Endodermal cell (in vitro differentiated cells): ENCODE results near the gene FBXL19. TPM values are rescaled to one million over a fixed set of nuclear protein-coding genes. Genes with fewer than 3 reads are reported as not detected.
"Not testable (repeated sequence)": the region's sequence is repeated elsewhere in the genome, so short reads cannot be mapped to it uniquely, and the experiment has no call there.

ENCODE experiments used
- DNase-seq: peaks from one replicate; pipeline ENCODE4 v3.0.0-alpha.2; 2017
- H3K27ac ChIP-seq: 2 replicates; pipeline ENCODE4 v1.5.1; 2013; ENCODE audit warnings: mild to moderate bottlenecking, low read depth, low read length, moderate library complexity
- H3K27me3 ChIP-seq: 2 replicates; pipeline ENCODE4 v1.6.1; 2013; ENCODE audit warnings: mild to moderate bottlenecking, low read length, moderate library complexity; ENCODE audit not compliant: insufficient read depth, control insufficient read depth, poor library complexity, severe bottlenecking
- H3K36me3 ChIP-seq: 2 replicates; pipeline ENCODE4 v1.7.0; 2013; ENCODE audit warnings: mild to moderate bottlenecking, low read length, moderate library complexity; ENCODE audit not compliant: control insufficient read depth, insufficient read depth
- H3K4me1 ChIP-seq: one replicate; pipeline ENCODE4 v1.7.0; 2013; ENCODE audit warnings: low read length; ENCODE audit not compliant: control insufficient read depth, insufficient read depth
- H3K4me3 ChIP-seq: 2 replicates; pipeline ENCODE4 v1.5.1; 2013; ENCODE audit warnings: mild to moderate bottlenecking, low read length, moderate library complexity
- H3K9ac ChIP-seq: 2 replicates; pipeline ENCODE4 v1.6.1; 2013; ENCODE audit warnings: mild to moderate bottlenecking, low read length, moderate library complexity; ENCODE audit not compliant: poor library complexity, severe bottlenecking; ENCODE audit errors: extremely low read depth
- H3K9me3 ChIP-seq: 2 replicates; pipeline ENCODE4 v1.6.1; 2013; ENCODE audit warnings: mild to moderate bottlenecking, low read length, moderate library complexity; ENCODE audit not compliant: control insufficient read depth
- H3K27ac Mint-ChIP-seq: 2 replicates; pipeline ENCODE4 v1.8.0; 2020; ENCODE audit warnings: mixed read lengths
- H3K27me3 Mint-ChIP-seq: 2 replicates; pipeline ENCODE4 v1.8.0; 2021; ENCODE audit warnings: mild to moderate bottlenecking, mixed read lengths; ENCODE audit not compliant: insufficient read depth
- H3K36me3 Mint-ChIP-seq: 2 replicates; pipeline ENCODE4 v1.8.0; 2020; ENCODE audit warnings: low read depth, mixed read lengths
- H3K4me1 Mint-ChIP-seq: 2 replicates; pipeline ENCODE4 v1.8.0; 2020; ENCODE audit warnings: mixed read lengths
- H3K4me3 Mint-ChIP-seq: 2 replicates; pipeline ENCODE4 v1.8.0; 2020; ENCODE audit warnings: mild to moderate bottlenecking, moderate library complexity, mixed read lengths
- H3K9me3 Mint-ChIP-seq: 2 replicates; pipeline ENCODE4 v1.8.0; 2020; ENCODE audit warnings: mild to moderate bottlenecking, mixed read lengths
- CTCF ChIP-seq: fragments of 200-600 bp; sonication (generic); conservative IDR thresholded peaks from 2 replicates; pipeline ENCODE4 v1.5.0; 2021; ENCODE audit warnings: antibody characterized with exemption, mild to moderate bottlenecking
- WGBS, 2 experiments: methylation state at CpG; one replicate each; pipeline versions ENCODE4 v1.1.5 to v1.1.7; 2013; ENCODE audit warnings: missing lambda C conversion rate in 2 of 2, mixed read lengths in 1 of 2; ENCODE audit not compliant: insufficient coverage in 1 of 2, insufficient read length in 1 of 2; 5-methylcytosine and 5-hydroxymethylcytosine counted together
- total RNA-seq, 2 donors: library from RNA; stranded (reverse); fragmentation: NEBNext Ultra II Directional in 1 of 2; extraction: Animal tissue kit (Norgen Biotek cat#: 25700) in 1 of 2; gene quantifications; 2 replicates in 1 of 2; 3 replicates in 1 of 2; pipeline ENCODE4 v1.2.1, GENCODE V29; 2021

FBXL19 gene
- total RNA-seq, 2 donors from 2014 or later = 74.0 to 84.3 TPM

GRCh38 chr16:30887927-30888326, 35.4 kb upstream of the FBXL19 start:
- Histone ChIP-seq H3K4me3 (no peak overlapping the region), H3K27ac (no peak overlapping the region), H3K36me3 (peaks cover 69% of the 10 kb centered on the region), H3K4me1 (no peaks in the 10 kb centered on the region), H3K9me3 (no peaks in the 10 kb centered on the region), H3K27me3 (no peaks in the 10 kb centered on the region), H3K9ac (no peak overlapping the region)
- H3K27me3 Mint-ChIP-seq = no peaks in the 10 kb centered on the region
- peak overlapping the region; percentile 48 for H3K27ac Mint-ChIP-seq
- DNase-seq = no peak
- peaks cover 57% of the 10 kb centered on the region for H3K36me3 Mint-ChIP-seq
- TF ChIP-seq CTCF = no peak
- peaks cover 1% of the 10 kb centered on the region for H3K4me1 Mint-ChIP-seq
- WGBS, 2 experiments = 94 to 97% methylated on average over 6 to 9 of the region's 9 CpGs
- H3K4me3 Mint-ChIP-seq = no peak overlapping the region
- no peaks in the 10 kb centered on the region for H3K9me3 Mint-ChIP-seq

- no peak for DNase-seq
- peak overlapping the region; percentile 75 for H3K27ac Mint-ChIP-seq
- H3K9me3 Mint-ChIP-seq = no peaks in the 10 kb centered on the region
- no peak overlapping the region for H3K4me3 Mint-ChIP-seq
- Histone ChIP-seq H3K4me1 (no peaks in the 10 kb centered on the region), H3K4me3 (no peak overlapping the region), H3K9ac (no peak overlapping the region), H3K9me3 (no peaks in the 10 kb centered on the region), H3K27ac (no peak overlapping the region), H3K27me3 (no peaks in the 10 kb centered on the region), H3K36me3 (peaks cover 68% of the 10 kb centered on the region)
- H3K36me3 Mint-ChIP-seq = peaks cover 52% of the 10 kb centered on the region
- H3K27me3 Mint-ChIP-seq = no peaks in the 10 kb centered on the region
- 94 to 97% methylated on average over 6 to 8 of the region's 8 CpGs for WGBS, 2 experiments
- no peaks in the 10 kb centered on the region for H3K4me1 Mint-ChIP-seq
- no peak for TF ChIP-seq CTCF
These were observed 34.4 kb upstream of the FBXL19 start for GRCh38 chr16:30888856-30889499.

GRCh38 chr16:30889721-30890120, 33.7 kb upstream of the FBXL19 start:
- H3K36me3 Mint-ChIP-seq = peaks cover 47% of the 10 kb centered on the region
- Histone ChIP-seq H3K27ac (no peak overlapping the region), H3K4me1 (peaks cover 6% of the 10 kb centered on the region), H3K4me3 (no peak overlapping the region), H3K9ac (no peak overlapping the region), H3K9me3 (no peaks in the 10 kb centered on the region), H3K27me3 (no peaks in the 10 kb centered on the region), H3K36me3 (peaks cover 61% of the 10 kb centered on the region)
- no peaks in the 10 kb centered on the region for H3K27me3 Mint-ChIP-seq
- H3K4me1 Mint-ChIP-seq = peaks cover 5% of the 10 kb centered on the region
- peak overlapping the region; percentile 18 for H3K27ac Mint-ChIP-seq
- TF ChIP-seq CTCF = no peak
- H3K4me3 Mint-ChIP-seq = no peak overlapping the region
- DNase-seq = no peak
- 94 to 100% methylated on average over 3 to 5 of the region's 5 CpGs for WGBS, 2 experiments
- no peaks in the 10 kb centered on the region for H3K9me3 Mint-ChIP-seq

GRCh38 chr16:30891043-30891823, 32.1 kb upstream of the FBXL19 start:
- H3K4me3 ChIP-seq, DNase-seq, H3K27me3 ChIP-seq, H3K9me3 ChIP-seq, H3K27me3 Mint-ChIP-seq, H3K27ac Mint-ChIP-seq, H3K27ac ChIP-seq, H3K9ac ChIP-seq, H3K4me3 Mint-ChIP-seq, H3K9me3 Mint-ChIP-seq: not testable (repeated sequence)
- Mint-ChIP-seq H3K4me1 (peaks cover 17% of the 10 kb centered on the region), H3K36me3 (peaks cover 40% of the 10 kb centered on the region)
- peaks cover 15% of the 10 kb centered on the region for H3K4me1 ChIP-seq
- H3K36me3 ChIP-seq = peaks cover 49% of the 10 kb centered on the region
- WGBS, 2 experiments = 91 to 94% methylated on average over 6 to 15 of the region's 15 CpGs
